ENCODE measurements around the gene OR10G3. TPM values are rescaled to one million over a fixed set of nuclear protein-coding genes. Genes with fewer than 3 reads are reported as not detected.
"Not testable (repeated sequence)": the region's sequence is repeated elsewhere in the genome, so short reads cannot be mapped to it uniquely, and the experiment has no call there.

OR10G3 gene, protein sequence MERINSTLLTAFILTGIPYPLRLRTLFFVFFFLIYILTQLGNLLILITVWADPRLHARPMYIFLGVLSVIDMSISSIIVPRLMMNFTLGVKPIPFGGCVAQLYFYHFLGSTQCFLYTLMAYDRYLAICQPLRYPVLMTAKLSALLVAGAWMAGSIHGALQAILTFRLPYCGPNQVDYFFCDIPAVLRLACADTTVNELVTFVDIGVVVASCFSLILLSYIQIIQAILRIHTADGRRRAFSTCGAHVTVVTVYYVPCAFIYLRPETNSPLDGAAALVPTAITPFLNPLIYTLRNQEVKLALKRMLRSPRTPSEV
- polyA plus RNA-seq (2012; ENCODE audit: missing spikeins) = not detected

DNA sequence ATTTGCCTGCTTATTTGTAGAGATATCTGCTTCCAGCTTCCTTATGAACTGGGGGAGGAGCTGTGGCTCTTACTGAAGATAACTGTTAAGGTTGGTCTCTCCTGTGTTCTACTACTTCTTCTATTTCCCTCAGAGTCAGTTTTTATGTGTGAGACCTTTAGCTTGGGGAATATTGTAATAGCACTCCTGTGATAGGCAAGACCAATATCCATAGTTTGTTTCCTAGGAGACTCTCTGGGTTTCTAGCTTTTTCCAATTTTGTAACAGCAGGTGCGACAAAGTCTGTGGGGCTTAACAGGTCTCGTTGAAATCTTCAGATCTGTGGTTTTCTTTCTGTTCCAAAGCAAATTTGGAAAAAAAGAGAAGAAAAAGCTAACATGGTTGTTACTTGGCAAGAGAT lies at the start of gene OR10G3:
Gene OR10G3 (minus strand): TSS at position 101 of the 400 bp plus-strand sequence. CDS start 9,332 bp downstream, outside the sequence.
- FAIRE-seq (no peak), DNase-seq (ENCODE audit: insufficient read length) (no peak)
- TF ChIP-seq POLR2A (IDR thresholded peaks at IDR 0.05; ENCODE audit: low read depth, low read length) (no peak), POLR2AphosphoS5 (IDR thresholded peaks at IDR 0.05; ENCODE audit: low read depth, low read length) (no peak)

DNA sequence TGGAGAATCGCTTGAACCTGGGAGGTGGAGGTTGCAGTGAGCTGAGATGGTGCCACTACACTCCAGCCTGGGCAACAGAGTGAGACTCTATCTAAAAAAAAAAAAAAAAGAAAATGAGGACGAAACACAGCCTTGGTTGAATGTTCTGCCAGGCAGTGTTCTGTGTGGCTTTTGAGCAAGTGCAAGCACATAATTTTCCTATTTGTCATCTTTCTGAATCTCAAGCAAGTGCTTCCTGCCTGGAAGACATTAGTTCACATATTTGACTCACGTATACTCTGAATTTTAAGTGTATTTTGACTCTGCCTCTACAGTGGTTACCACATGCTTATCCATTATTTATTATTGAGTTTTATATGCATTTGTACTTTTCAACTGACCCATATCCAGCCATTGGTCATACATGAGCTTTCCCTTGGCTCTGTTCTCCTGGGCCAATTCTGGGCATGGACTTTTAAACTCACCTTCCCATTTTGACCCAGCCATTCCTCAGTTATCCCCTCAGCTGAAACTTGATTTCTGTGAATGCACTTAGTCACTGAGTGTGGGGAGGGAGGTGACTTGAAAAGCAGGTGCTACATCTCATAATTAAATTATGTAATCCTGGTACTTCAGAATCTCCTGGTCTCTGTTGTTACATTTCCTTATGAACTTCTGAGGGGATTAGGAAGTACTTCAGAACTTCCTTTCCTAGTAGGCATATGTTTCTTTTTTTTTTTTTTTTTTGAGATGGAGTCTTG lies 46.8 kb upstream of the OR10G3 start:
- FAIRE-seq = no peak
- DNase-seq (ENCODE audit: insufficient read length) = no peak
- no peak for TF ChIP-seq POLR2AphosphoS5 (IDR thresholded peaks at IDR 0.05; ENCODE audit: low read depth, low read length)
- TF ChIP-seq POLR2A (IDR thresholded peaks at IDR 0.05; ENCODE audit: low read depth, low read length) = no peak

DNA sequence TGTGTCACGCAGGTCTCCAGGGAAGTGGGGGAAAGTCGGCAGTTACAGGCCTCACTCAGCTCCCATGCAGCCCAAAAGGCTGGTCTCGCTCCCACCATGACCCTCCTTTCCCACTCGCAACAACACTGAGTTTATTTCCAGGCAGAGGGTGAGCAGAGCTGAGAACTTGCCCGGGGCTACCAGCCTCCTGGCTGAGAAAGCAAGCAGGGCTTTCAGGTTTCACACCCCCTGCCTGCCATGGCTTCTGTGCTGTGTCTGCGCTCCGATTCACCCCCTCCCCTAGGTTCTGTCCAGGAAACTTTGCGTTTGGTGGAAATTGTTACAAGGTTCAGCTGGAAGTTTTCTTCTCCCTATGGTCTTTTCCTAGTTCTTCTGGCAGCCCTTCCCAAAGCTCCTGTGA lies 37.7 kb upstream of the OR10G3 start:
- DNase-seq (ENCODE audit: insufficient read length) = no peak
- no peak for FAIRE-seq
- TF ChIP-seq POLR2A (IDR thresholded peaks at IDR 0.05; ENCODE audit: low read depth, low read length) (no peak), TAF1 (IDR thresholded peaks at IDR 0.05; ENCODE audit: borderline replicate concordance, low read depth, low read length) (no peak), POLR2AphosphoS5 (IDR thresholded peaks at IDR 0.05; ENCODE audit: low read depth, low read length) (no peak)

DNA sequence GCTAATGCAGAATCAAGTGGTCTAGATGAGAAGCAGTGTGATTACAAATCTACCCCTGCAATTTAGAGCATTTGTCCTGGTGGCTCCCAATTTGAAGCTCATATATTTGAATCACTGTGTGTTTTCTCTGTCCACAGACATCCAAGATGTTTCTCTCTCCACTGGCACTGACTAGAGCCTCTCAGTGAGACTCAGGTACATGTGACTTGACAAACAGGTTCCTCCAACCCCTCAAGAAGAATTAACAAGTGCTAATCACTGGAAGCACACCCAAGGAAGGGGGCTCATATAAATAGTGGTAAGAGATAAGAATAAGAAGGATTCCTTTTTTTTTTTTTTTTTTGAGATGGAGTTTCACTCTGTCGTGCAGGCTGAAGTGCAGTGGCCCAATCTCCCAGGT lies 34.4 kb upstream of the OR10G3 start:
- TF ChIP-seq POLR2A (IDR thresholded peaks at IDR 0.05; ENCODE audit: low read depth, low read length) (no peak), TAF1 (IDR thresholded peaks at IDR 0.05; ENCODE audit: borderline replicate concordance, low read depth, low read length) (no peak), POLR2AphosphoS5 (IDR thresholded peaks at IDR 0.05; ENCODE audit: low read depth, low read length) (no peak)
- DNase-seq (ENCODE audit: insufficient read length) (no peak), FAIRE-seq (no peak)

DNA sequence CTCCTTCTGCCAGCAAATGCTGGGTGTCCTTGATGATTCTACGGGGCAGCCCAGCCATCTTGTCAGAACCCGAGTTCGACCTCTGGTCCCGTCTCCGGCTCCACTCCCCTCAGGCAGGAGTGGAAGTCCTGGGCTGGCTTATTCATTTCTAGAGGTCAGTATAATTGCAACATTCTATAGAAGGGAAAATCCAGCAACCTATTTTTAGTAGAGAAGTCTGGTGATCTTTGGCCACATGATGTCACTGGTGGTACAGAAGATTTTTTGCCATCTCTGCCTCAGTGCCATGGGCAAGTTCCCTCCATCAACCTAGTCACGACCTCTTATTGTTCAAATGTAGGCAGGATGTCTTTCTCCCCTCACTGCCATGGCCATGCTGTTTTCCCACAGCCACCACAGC lies 32.4 kb upstream of the OR10G3 start:
- TF ChIP-seq TAF1 (IDR thresholded peaks at IDR 0.05; ENCODE audit: borderline replicate concordance, low read depth, low read length) (no peak), POLR2AphosphoS5 (IDR thresholded peaks at IDR 0.05; ENCODE audit: low read depth, low read length) (no peak), POLR2A (IDR thresholded peaks at IDR 0.05; ENCODE audit: low read depth, low read length) (no peak)
- DNase-seq (ENCODE audit: insufficient read length) = no peak
- no peak for FAIRE-seq

DNA sequence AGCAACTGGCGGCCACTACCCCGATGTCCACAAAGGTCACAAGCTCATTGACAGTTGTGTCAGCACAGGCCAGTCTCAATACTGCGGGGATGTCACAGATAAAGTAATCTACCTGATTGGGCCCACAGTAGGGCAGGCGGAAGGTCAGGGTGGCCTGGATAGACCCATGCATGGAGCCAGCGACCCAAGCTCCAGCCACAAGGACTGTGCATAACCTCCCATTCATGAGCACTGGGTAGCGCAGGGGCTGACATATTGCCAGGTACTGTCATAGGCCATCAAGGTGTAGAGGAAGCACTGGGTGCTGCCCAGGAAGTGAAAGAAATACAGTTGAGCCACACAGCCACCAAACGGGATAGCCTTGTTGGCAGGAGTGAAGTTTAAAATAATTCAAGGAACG lies 22.3 kb upstream of the OR10G3 start:
- FAIRE-seq = peak; percentile 42

DNA sequence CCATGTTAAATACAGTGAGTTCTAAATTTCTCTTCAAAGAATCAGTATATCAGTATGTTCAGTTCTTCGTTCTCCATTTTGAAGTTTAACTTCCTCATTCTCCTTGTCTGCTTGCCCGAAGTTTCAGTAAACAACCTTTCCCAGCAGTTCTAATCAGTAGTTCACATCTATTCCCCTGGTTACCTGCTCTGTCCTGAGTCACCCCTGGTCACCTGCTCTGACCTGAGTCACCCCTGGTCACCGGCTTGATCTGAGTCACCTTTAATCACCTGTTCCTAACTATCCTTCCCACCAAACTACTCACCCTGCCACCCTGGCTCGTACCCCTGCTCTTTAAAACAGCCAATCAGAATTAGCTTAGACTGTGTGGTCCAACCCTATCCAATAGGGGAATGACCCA lies 9.4 kb upstream of the OR10G3 start:
- TF ChIP-seq POLR2AphosphoS5 (IDR thresholded peaks at IDR 0.05; ENCODE audit: low read depth, low read length) = no peak
- no peak for TF ChIP-seq POLR2A (IDR thresholded peaks at IDR 0.05; ENCODE audit: low read depth, low read length)
- TF ChIP-seq TAF1 (IDR thresholded peaks at IDR 0.05; ENCODE audit: borderline replicate concordance, low read depth, low read length) = no peak
- DNase-seq (ENCODE audit: insufficient read length) = no peak
- no peak for FAIRE-seq

More for the DNA sequence above, 22.3 kb upstream of the OR10G3 start:
- not testable (repeated sequence) for DNase-seq (ENCODE audit: insufficient read length)

DNA sequence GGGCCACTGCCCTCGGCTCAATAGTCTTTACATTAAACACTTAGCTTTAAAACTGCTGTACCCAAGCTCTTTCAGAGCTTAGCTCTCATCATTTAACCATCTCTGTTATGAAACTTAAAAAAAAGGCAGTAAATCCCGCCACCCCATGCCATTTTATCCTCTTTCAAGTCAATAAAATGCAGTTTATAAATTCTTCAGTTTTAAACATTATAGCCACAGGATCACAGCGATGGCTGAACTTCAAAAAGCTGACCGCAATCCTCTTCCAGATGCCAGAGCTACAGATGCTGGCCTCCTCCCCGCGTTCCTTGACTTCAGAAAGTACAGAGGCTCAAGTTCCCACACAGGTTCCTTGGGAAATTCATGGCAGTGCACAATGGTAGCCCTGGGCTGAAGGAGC lies 4.2 kb downstream of the OR10G3 start:
- FAIRE-seq (no peak), DNase-seq (ENCODE audit: insufficient read length) (no peak)

DNA sequence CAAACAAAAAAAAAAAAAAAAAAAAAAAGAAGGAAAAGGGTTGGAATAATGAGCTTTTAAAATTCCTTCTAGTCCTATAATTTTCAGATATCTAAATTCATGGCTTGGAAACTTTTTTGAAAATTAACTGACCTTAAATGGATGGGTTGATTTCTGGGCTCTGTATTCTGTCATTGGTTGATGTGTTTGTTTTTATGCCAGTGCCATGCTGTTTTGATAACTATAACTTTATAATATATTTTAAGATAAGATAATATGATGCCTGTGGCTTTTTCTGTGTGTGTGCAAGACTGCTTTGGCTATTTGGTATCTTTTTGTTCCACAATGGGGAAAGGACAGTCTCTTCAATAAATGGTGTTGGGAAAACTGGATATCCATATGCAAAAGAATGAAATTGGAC lies 7.3 kb downstream of the OR10G3 start:
- no peak for TF ChIP-seq POLR2A (IDR thresholded peaks at IDR 0.05; ENCODE audit: low read depth, low read length)
- no peak for FAIRE-seq
- no peak for DNase-seq (ENCODE audit: insufficient read length)

More for the DNA sequence above, 4.2 kb downstream of the OR10G3 start:
- no peak for TF ChIP-seq POLR2A (IDR thresholded peaks at IDR 0.05; ENCODE audit: low read depth, low read length)
- TF ChIP-seq TAF1 (IDR thresholded peaks at IDR 0.05; ENCODE audit: borderline replicate concordance, low read depth, low read length) = no peak
- no peak for TF ChIP-seq POLR2AphosphoS5 (IDR thresholded peaks at IDR 0.05; ENCODE audit: low read depth, low read length)

DNA sequence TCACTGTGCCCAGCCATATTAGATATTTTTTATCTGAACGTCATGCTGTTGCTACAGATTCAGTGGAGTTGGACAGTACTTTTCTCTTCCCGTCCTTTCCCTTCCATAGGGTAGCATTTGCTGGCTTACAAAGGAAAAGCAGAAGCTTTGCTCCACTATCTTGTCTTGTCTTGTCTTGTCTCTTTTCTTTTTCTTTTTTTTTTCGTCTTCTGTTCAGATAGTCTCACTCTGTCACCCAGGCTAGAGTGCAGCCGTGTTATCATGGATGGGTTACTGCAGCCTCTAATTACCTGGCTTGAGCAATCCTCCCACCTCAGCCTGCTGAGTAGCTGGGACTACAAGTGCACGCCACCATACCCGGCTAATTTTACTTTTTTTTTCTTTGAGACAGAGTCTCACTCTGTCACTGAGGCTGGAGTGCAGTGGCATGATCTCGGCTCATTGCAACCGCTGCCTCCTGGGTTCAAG lies 21.1 kb downstream of the OR10G3 start:
- TF ChIP-seq TAF1 (IDR thresholded peaks at IDR 0.05; ENCODE audit: borderline replicate concordance, low read depth, low read length) (no peak), POLR2AphosphoS5 (IDR thresholded peaks at IDR 0.05; ENCODE audit: low read depth, low read length) (no peak)
- no peak for FAIRE-seq
- DNase-seq (ENCODE audit: insufficient read length) = no peak

DNA sequence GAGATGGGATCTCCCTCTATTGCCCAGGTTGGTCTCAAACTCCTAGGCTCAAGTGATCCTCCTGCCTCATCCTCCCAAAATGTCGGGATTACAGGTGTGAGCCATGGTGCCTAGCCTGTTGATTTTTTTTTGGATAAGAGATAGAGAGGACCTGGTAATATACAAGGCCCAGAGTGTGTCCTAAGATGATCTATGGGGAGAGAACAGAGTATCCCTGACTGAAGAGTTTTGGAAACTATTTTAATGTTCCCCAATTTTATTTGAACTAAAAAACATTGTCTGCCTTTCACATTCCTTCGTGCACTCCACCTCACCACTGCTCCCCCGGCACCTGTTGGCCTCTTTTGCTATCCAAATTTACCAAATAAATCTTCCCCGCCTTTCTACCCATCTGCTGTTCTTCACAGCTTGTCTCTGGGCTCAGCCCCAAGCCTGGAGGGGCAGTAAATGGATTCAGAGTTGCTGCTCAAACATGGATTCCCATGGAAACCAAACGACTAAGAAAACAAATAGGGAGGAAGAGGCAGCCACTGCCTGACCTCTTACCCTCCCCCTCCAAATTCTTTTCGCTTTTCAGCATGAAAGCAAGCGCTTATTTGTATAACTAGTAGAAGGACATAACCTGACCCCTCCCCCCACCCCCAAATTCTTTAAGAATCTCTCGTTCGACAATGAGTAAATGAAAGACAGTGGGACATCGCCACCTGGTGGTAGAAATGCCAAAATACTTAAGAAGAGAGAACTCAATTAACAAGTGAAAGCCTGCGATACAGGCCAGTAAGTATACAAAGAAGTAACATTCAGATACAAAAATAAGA lies 22.6 kb downstream of the OR10G3 start:
- no peak for TF ChIP-seq TAF1 (IDR thresholded peaks at IDR 0.05; ENCODE audit: borderline replicate concordance, low read depth, low read length)
- no peak for TF ChIP-seq POLR2AphosphoS5 (IDR thresholded peaks at IDR 0.05; ENCODE audit: low read depth, low read length)
- no peak for TF ChIP-seq POLR2A (IDR thresholded peaks at IDR 0.05; ENCODE audit: low read depth, low read length)
- DNase-seq (ENCODE audit: insufficient read length) (no peak), FAIRE-seq (no peak)

Measured in GM12892 (cell line).